H9 (cell line): ENCODE data around the gene NNT. TPM values are rescaled to one million over a fixed set of nuclear protein-coding genes. Genes with fewer than 3 reads are reported as not detected.

ENCODE experiments used
- DNase-seq: peaks from one replicate; pipeline ENCODE4 v3.0.0-alpha.2; 2017
- H2AFZ ChIP-seq: one replicate; pipeline ENCODE4 v1.6.1; 2013; ENCODE audit warnings: mild to moderate bottlenecking, low read length, control low read depth, moderate library complexity
- H2AK5ac ChIP-seq: 2 replicates; pipeline ENCODE4 v1.6.1; 2013; ENCODE audit warnings: low read length, control low read depth, mixed read lengths; ENCODE audit not compliant: insufficient read length
- H2BK120ac ChIP-seq: one replicate; pipeline ENCODE4 v1.6.1; 2013; ENCODE audit warnings: low read depth, mild to moderate bottlenecking, low read length, control low read depth, inconsistent platforms; ENCODE audit not compliant: poor library complexity, severe bottlenecking
- H2BK12ac ChIP-seq: 2 replicates; pipeline ENCODE4 v1.6.1; 2013; ENCODE audit warnings: low read length, control low read depth, mixed read lengths, low read depth; ENCODE audit not compliant: insufficient read length
- H2BK15ac ChIP-seq: 2 replicates; pipeline ENCODE4 v1.6.1; 2013; ENCODE audit warnings: low read depth, low read length, control low read depth
- H2BK20ac ChIP-seq: one replicate; pipeline ENCODE4 v1.6.1; 2013; ENCODE audit warnings: low read depth, mild to moderate bottlenecking, low read length, control low read depth, inconsistent platforms; ENCODE audit not compliant: poor library complexity, severe bottlenecking
- H2BK5ac ChIP-seq: 2 replicates; pipeline ENCODE4 v1.6.1; 2013; ENCODE audit warnings: low read length, control low read depth, mixed read lengths; ENCODE audit not compliant: insufficient read length
- H3K14ac ChIP-seq: 2 replicates; pipeline ENCODE4 v1.6.1; 2013; ENCODE audit warnings: low read length, control low read depth; ENCODE audit not compliant: insufficient read depth
- H3K18ac ChIP-seq: 2 replicates; pipeline ENCODE4 v1.6.1; 2013; ENCODE audit warnings: low read depth, mild to moderate bottlenecking, mixed read lengths, low read length, control low read depth; ENCODE audit not compliant: insufficient read length
- H3K23ac ChIP-seq: 2 replicates; pipeline ENCODE4 v1.6.1; 2013; ENCODE audit warnings: low read length, control low read depth, mixed read lengths, low read depth; ENCODE audit not compliant: insufficient read length
- H3K23me2 ChIP-seq: 2 replicates; pipeline ENCODE4 v1.6.1; 2013; ENCODE audit warnings: low read depth, mild to moderate bottlenecking, mixed read lengths, low read length, control low read depth; ENCODE audit not compliant: insufficient read length, poor library complexity, severe bottlenecking
- H3K27ac ChIP-seq: 2 replicates; pipeline ENCODE4 v1.5.1; 2013; ENCODE audit warnings: low read length, control low read depth, mixed read lengths, low read depth; ENCODE audit not compliant: insufficient read length
- H3K27me3 ChIP-seq: 2 replicates; pipeline ENCODE4 v1.6.1; 2013; ENCODE audit warnings: low read length, control low read depth, inconsistent platforms; ENCODE audit not compliant: insufficient read depth
- H3K4ac ChIP-seq: 2 replicates; pipeline ENCODE4 v1.6.1; 2013; ENCODE audit warnings: low read depth, mild to moderate bottlenecking, control low read depth, inconsistent platforms, low read length, moderate library complexity
- H3K4me1 ChIP-seq: 2 replicates; pipeline ENCODE4 v1.6.1; 2013; ENCODE audit warnings: low read length, control low read depth, inconsistent platforms; ENCODE audit not compliant: insufficient read depth
- H3K4me2 ChIP-seq: 2 replicates; pipeline ENCODE4 v1.6.1; 2013; ENCODE audit warnings: low read length, control low read depth, mixed read lengths; ENCODE audit not compliant: insufficient read length, insufficient read depth
- H3K56ac ChIP-seq: 2 replicates; pipeline ENCODE4 v1.6.1; 2013; ENCODE audit warnings: low read depth, mild to moderate bottlenecking, mixed read lengths, low read length, control low read depth; ENCODE audit not compliant: insufficient read length
- H3K79me1 ChIP-seq: 2 replicates; pipeline ENCODE4 v1.6.1; 2013; ENCODE audit warnings: low read depth, mild to moderate bottlenecking, moderate library complexity, low read length, control low read depth, inconsistent platforms; ENCODE audit not compliant: insufficient read depth, poor library complexity, severe bottlenecking
- H3K79me2 ChIP-seq: 2 replicates; pipeline ENCODE4 v1.6.1; 2013; ENCODE audit warnings: low read length, control low read depth, inconsistent platforms; ENCODE audit not compliant: insufficient read depth
- H3K9ac ChIP-seq: 2 replicates; pipeline ENCODE4 v1.6.1; 2013; ENCODE audit warnings: low read length, control low read depth, mixed read lengths; ENCODE audit not compliant: insufficient read length; ENCODE audit errors: extremely low read depth
- H3K9me3 ChIP-seq: one replicate; pipeline ENCODE4 v1.6.1; 2013; ENCODE audit warnings: low read depth, low read length, inconsistent platforms; ENCODE audit not compliant: control insufficient read depth
- H3T11ph ChIP-seq: one replicate; pipeline ENCODE4 v1.6.1; 2013; ENCODE audit warnings: mild to moderate bottlenecking, low read length, control low read depth, inconsistent platforms
- H4K20me1 ChIP-seq: one replicate; pipeline ENCODE4 v1.6.1; 2013; ENCODE audit not compliant: control insufficient read depth, insufficient read length, insufficient read depth
- H4K5ac ChIP-seq: 2 replicates; pipeline ENCODE4 v1.6.1; 2013; ENCODE audit warnings: low read depth, mild to moderate bottlenecking, mixed read lengths, low read length, control low read depth; ENCODE audit not compliant: insufficient read length
- H4K8ac ChIP-seq: replicated peaks from 2 replicates; pipeline ENCODE4 v1.6.1; 2013; ENCODE audit warnings: low read length, control low read depth, mixed read lengths, low read depth; ENCODE audit not compliant: insufficient read length
- H4K91ac ChIP-seq: 2 replicates; pipeline ENCODE4 v1.6.1; 2013; ENCODE audit warnings: low read depth, mild to moderate bottlenecking, moderate library complexity, mixed read lengths, low read length, control low read depth; ENCODE audit not compliant: insufficient read length
- H3K27ac Mint-ChIP-seq, 3 experiments: 2 replicates in 2 of 3; 3 replicates in 1 of 3; pipeline ENCODE4 v1.8.0; 2020 to 2021; ENCODE audit warnings: mixed read lengths in 3 of 3, mild to moderate bottlenecking in 1 of 3, moderate library complexity in 1 of 3
- H3K27me3 Mint-ChIP-seq: 2 replicates; pipeline ENCODE4 v1.8.0; 2021; ENCODE audit warnings: low read depth, mild to moderate bottlenecking, moderate library complexity, mixed read lengths
- H3K36me3 Mint-ChIP-seq, 3 experiments: 2 replicates in 2 of 3; 3 replicates in 1 of 3; pipeline ENCODE4 v1.8.0; 2020 to 2021; ENCODE audit warnings: low read depth in 3 of 3, mixed read lengths in 3 of 3; ENCODE audit not compliant: insufficient read depth in 1 of 3
- H3K4me1 Mint-ChIP-seq, 2 experiments: 2 replicates each; pipeline ENCODE4 v1.8.0; 2020; ENCODE audit warnings: mixed read lengths in 2 of 2
- H3K4me3 Mint-ChIP-seq, 2 experiments: 2 replicates in 1 of 2; 3 replicates in 1 of 2; pipeline ENCODE4 v1.8.0; 2020 to 2021; ENCODE audit warnings: mild to moderate bottlenecking in 2 of 2, mixed read lengths in 2 of 2, moderate library complexity in 1 of 2
- H3K9me3 Mint-ChIP-seq, 2 experiments: 2 replicates in 1 of 2; 3 replicates in 1 of 2; pipeline ENCODE4 v1.8.0; 2020; ENCODE audit warnings: mild to moderate bottlenecking in 2 of 2, mixed read lengths in 2 of 2, moderate library complexity in 1 of 2
- WGBS: extraction: QIAGEN DNeasy Blood & Tissue Kit; methylation state at CpG from one replicate; pipeline ENCODE4 v1.1.7; 2013; ENCODE audit warnings: missing lambda C conversion rate, low lambda C conversion rate, mixed read lengths; ENCODE audit not compliant: insufficient read length; ENCODE audit errors: extremely low coverage; 5-methylcytosine and 5-hydroxymethylcytosine counted together
- total RNA-seq: library from RNA; stranded (reverse); gene quantifications from 2 replicates; pipeline ENCODE4 v1.2.1, GENCODE V29; 2021
- TF ChIP-seq, protein P1 (sequence below): fragments of 200-600 bp; sonication (generic); conservative IDR thresholded peaks from 3 replicates; pipeline ENCODE4 v1.8.0; 2021; ENCODE audit warnings: antibody characterized with exemption, mild to moderate bottlenecking

The NNT gene
- total RNA-seq, 1 experiment from 2014 or later = 27.6 TPM

DNA sequence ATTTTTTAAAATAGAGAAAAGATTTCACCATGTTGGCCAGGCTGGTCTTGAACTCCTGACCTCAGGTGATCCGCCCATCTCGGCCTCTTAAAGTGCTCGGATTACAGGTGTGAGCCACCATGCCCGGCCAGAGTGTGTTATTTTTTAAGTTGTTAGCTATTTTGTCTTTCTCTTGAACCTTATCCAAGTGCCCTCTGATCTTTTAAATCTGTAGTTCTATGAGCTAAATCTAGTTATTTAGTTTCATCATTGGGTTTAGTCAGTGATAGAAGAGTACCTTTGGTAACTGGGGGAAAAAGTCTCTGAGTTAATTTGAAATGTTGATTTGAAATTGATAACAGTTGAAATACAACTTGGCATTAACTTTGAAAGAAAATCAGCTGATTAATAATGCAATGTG, 88.3 kb downstream of the NNT start:
- H3K4ac ChIP-seq = no peak overlapping the region
- H3K56ac ChIP-seq = no peak overlapping the region
- H2BK5ac ChIP-seq = no peak overlapping the region
- H3K23me2 ChIP-seq = no peaks in the 10 kb centered on the region
- H2BK20ac ChIP-seq = no peak overlapping the region
- Mint-ChIP-seq H3K4me1 (no peaks in the 10 kb centered on the region), H3K4me3 (no peak overlapping the region), H3K27me3 (no peaks in the 10 kb centered on the region), H3K36me3 (peaks cover 24 to 30% (median 26%) of the 10 kb centered on the region in 3 experiments), H3K9me3 (peaks cover 18 to 27% of the 10 kb centered on the region in 2 experiments), H3K27ac (no peak overlapping the region)
- H2BK120ac ChIP-seq = no peak overlapping the region
- H3K79me1 ChIP-seq = no peaks in the 10 kb centered on the region
- TF ChIP-seq, protein P1, sequence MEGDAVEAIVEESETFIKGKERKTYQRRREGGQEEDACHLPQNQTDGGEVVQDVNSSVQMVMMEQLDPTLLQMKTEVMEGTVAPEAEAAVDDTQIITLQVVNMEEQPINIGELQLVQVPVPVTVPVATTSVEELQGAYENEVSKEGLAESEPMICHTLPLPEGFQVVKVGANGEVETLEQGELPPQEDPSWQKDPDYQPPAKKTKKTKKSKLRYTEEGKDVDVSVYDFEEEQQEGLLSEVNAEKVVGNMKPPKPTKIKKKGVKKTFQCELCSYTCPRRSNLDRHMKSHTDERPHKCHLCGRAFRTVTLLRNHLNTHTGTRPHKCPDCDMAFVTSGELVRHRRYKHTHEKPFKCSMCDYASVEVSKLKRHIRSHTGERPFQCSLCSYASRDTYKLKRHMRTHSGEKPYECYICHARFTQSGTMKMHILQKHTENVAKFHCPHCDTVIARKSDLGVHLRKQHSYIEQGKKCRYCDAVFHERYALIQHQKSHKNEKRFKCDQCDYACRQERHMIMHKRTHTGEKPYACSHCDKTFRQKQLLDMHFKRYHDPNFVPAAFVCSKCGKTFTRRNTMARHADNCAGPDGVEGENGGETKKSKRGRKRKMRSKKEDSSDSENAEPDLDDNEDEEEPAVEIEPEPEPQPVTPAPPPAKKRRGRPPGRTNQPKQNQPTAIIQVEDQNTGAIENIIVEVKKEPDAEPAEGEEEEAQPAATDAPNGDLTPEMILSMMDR = no peak
- H4K8ac ChIP-seq = no peak overlapping the region
- H4K5ac ChIP-seq = no peak overlapping the region
- H2BK15ac ChIP-seq = no peak overlapping the region
- H2AFZ ChIP-seq = no peak overlapping the region
- H3K4me2 ChIP-seq = no peak overlapping the region
- H3K23ac ChIP-seq = no peak overlapping the region
- no peak overlapping the region for H4K91ac ChIP-seq
- no peak for DNase-seq
- no peaks in the 10 kb centered on the region for H3K79me2 ChIP-seq
- no peak overlapping the region for H2AK5ac ChIP-seq
- H4K20me1 ChIP-seq = no peaks in the 10 kb centered on the region
- no peak overlapping the region for H3K14ac ChIP-seq
- H3K18ac ChIP-seq = no peak overlapping the region
- no peaks in the 10 kb centered on the region for H3K27me3 ChIP-seq
- H3T11ph ChIP-seq = no peak overlapping the region
- H3K9ac ChIP-seq = no peak overlapping the region
- no peak overlapping the region for H3K27ac ChIP-seq
- H2BK12ac ChIP-seq = no peak overlapping the region
- no CpG with 5 or more reads among the region's 4 CpGs for WGBS
- H3K4me1 ChIP-seq = no peaks in the 10 kb centered on the region
- H3K9me3 ChIP-seq = no peaks in the 10 kb centered on the region
